Liver (tissue), 9 donors: ENCODE results near the gene NCLN. TPM values are rescaled to one million over a fixed set of nuclear protein-coding genes. Genes with fewer than 3 reads are reported as not detected.

Experiments
- DNase-seq: peaks from one replicate; pipeline ENCODE4 v3.0.0-alpha.2; 2017; ENCODE audit warnings: low spot score
- H3K27ac ChIP-seq, 2 donors: one replicate each; pipeline ENCODE4 v1.7.0; 2013; ENCODE audit warnings: inconsistent platforms in 2 of 2, low read length in 2 of 2, control low read depth in 1 of 2, low read depth in 1 of 2, mild to moderate bottlenecking in 1 of 2
- H3K27me3 ChIP-seq, 4 donors: one replicate each; pipeline versions ENCODE4 v1.6.1 to v1.7.0; 2013; ENCODE audit warnings: low read length in 3 of 4, inconsistent platforms in 1 of 4, mild to moderate bottlenecking in 1 of 4, moderate library complexity in 1 of 4; ENCODE audit not compliant: control insufficient read depth in 4 of 4, insufficient read depth in 4 of 4
- H3K36me3 ChIP-seq, 4 donors: one replicate each; pipeline versions ENCODE4 v1.6.1 to v1.7.0; 2013; ENCODE audit warnings: low read length in 3 of 4, mild to moderate bottlenecking in 3 of 4, low read depth in 1 of 4, moderate library complexity in 1 of 4; ENCODE audit not compliant: control insufficient read depth in 4 of 4, insufficient read depth in 3 of 4
- H3K4me1 ChIP-seq, 4 donors: one replicate each; pipeline versions ENCODE4 v1.6.1 to v1.7.0; 2013; ENCODE audit warnings: low read length in 3 of 4, mild to moderate bottlenecking in 3 of 4, moderate library complexity in 1 of 4; ENCODE audit not compliant: control insufficient read depth in 4 of 4, insufficient read depth in 4 of 4
- H3K4me3 ChIP-seq, 3 donors: one replicate each; pipeline versions ENCODE4 v1.6.1 to v1.7.0; 2013; ENCODE audit warnings: low read length in 3 of 3, control low read depth in 1 of 3, low read depth in 1 of 3, mild to moderate bottlenecking in 1 of 3
- H3K9ac ChIP-seq, 2 donors: one replicate each; pipeline ENCODE4 v1.7.0; 2013; ENCODE audit warnings: low read length in 2 of 2, mild to moderate bottlenecking in 2 of 2, moderate library complexity in 2 of 2, control low read depth in 1 of 2, low read depth in 1 of 2
- H3K9me3 ChIP-seq, 4 donors: one replicate each; pipeline versions ENCODE4 v1.6.1 to v1.7.0; 2013; ENCODE audit warnings: low read length in 3 of 4; ENCODE audit not compliant: control insufficient read depth in 4 of 4
- ATF3 ChIP-seq: IDR thresholded peaks from 2 replicates; pipeline ENCODE4 v1.6.1; 2016; ENCODE audit warnings: antibody characterized with exemption
- EGR1 ChIP-seq, 2 donors: IDR thresholded peaks; 2 replicates each; pipeline ENCODE4 v1.6.1; 2016 to 2018; ENCODE audit warnings: antibody characterized with exemption in 2 of 2, low read depth in 2 of 2
- FOXA1 ChIP-seq: IDR thresholded peaks from 2 replicates; pipeline ENCODE4 v1.6.1; 2016; ENCODE audit warnings: antibody characterized with exemption
- FOXA2 ChIP-seq: IDR thresholded peaks from 2 replicates; pipeline ENCODE4 v1.6.1; 2016; ENCODE audit warnings: antibody characterized with exemption
- GABPA ChIP-seq, 2 donors: IDR thresholded peaks in 1 of 2; conservative IDR thresholded peaks in 1 of 2; 2 replicates each; pipeline ENCODE4 v1.6.1; 2016; ENCODE audit warnings: antibody characterized with exemption in 2 of 2, mild to moderate bottlenecking in 1 of 2, moderate library complexity in 1 of 2
- HNF4A ChIP-seq, 2 donors: conservative IDR thresholded peaks; 2 replicates each; pipeline ENCODE4 v1.6.1; 2016; ENCODE audit warnings: antibody characterized with exemption in 2 of 2, mild to moderate bottlenecking in 2 of 2
- HNF4G ChIP-seq: IDR thresholded peaks from 2 replicates; pipeline ENCODE4 v1.6.1; 2016; ENCODE audit warnings: antibody characterized with exemption
- JUND ChIP-seq, 2 donors: IDR thresholded peaks; 2 replicates each; pipeline ENCODE4 v1.6.1; 2016; ENCODE audit warnings: antibody characterized with exemption in 2 of 2
- NR2F2 ChIP-seq: IDR thresholded peaks from 2 replicates; pipeline ENCODE4 v1.6.1; 2016; ENCODE audit warnings: antibody characterized with exemption
- RAD21 ChIP-seq, 2 donors: IDR thresholded peaks; 2 replicates each; pipeline ENCODE4 v1.6.1; 2016; ENCODE audit warnings: antibody characterized with exemption in 2 of 2, mild to moderate bottlenecking in 2 of 2
- RXRA ChIP-seq, 2 donors: IDR thresholded peaks; 2 replicates each; pipeline ENCODE4 v1.6.1; 2017 to 2018; ENCODE audit warnings: antibody characterized with exemption in 2 of 2, mild to moderate bottlenecking in 1 of 2
- SP1 ChIP-seq: IDR thresholded peaks from 2 replicates; pipeline ENCODE4 v1.6.1; 2018; ENCODE audit warnings: antibody characterized with exemption, mild to moderate bottlenecking
- TAF1 ChIP-seq: conservative IDR thresholded peaks from 2 replicates; pipeline ENCODE4 v1.6.1; 2016; ENCODE audit warnings: antibody characterized with exemption, mild to moderate bottlenecking
- YY1 ChIP-seq: IDR thresholded peaks from 2 replicates; pipeline ENCODE4 v1.6.1; 2016; ENCODE audit warnings: antibody characterized with exemption, mild to moderate bottlenecking
- WGBS: extraction: QIAGEN DNeasy Blood & Tissue Kit; methylation state at CpG from one replicate; pipeline ENCODE4 v1.1.7; 2013; 5-methylcytosine and 5-hydroxymethylcytosine counted together
- polyA plus RNA-seq, 2 donors: library from polyadenylated mRNA; stranded (reverse) in 1 of 2; unstranded in 1 of 2; fragments of 200-250 nt in 1 of 2; fragments of >200 nt in 1 of 2; fragmentation: Nextera tagmentation in 1 of 2; extraction: Ambion mirVana in 1 of 2; gene quantifications; one replicate each; pipeline versions ENCODE4 v1.2.1 to v1.2.3, GENCODE V29; 2013 to 2015
- total RNA-seq, 2 donors: library from RNA; depleted of rRNA; stranded (reverse); fragments of >200 nt; gene quantifications; one replicate each; pipeline ENCODE4 v1.2.3, GENCODE V29; 2014
- TF ChIP-seq, protein P1 (sequence below): IDR thresholded peaks from 2 replicates; pipeline ENCODE4 v1.6.1; 2016; ENCODE audit warnings: antibody characterized with exemption, mild to moderate bottlenecking
- TF ChIP-seq, protein P2 (sequence below): IDR thresholded peaks from 2 replicates; pipeline ENCODE4 v1.6.1; 2016; ENCODE audit warnings: antibody characterized with exemption
- TF ChIP-seq, protein P3 (sequence below): IDR thresholded peaks from 2 replicates; pipeline ENCODE4 v1.6.1; 2016; ENCODE audit warnings: antibody characterized with exemption
- TF ChIP-seq, protein P4 (sequence below): fragments of 150-350 bp; IDR thresholded peaks from 2 replicates; pipeline ENCODE4 v1.5.1; 2017; ENCODE audit warnings: improper control_type of control experiment, low read depth, low read length; ENCODE audit not compliant: missing input control
- donor health status: healthy.
- donor health status: healthy.
- donor health status: healthy.
- donor health status: healthy.
- donor health status: healthy.

NCLN gene
- total and polyA plus RNA-seq, 4 donors = 29.5 to 50.8 (median 38.4) TPM

- TF ChIP-seq, protein P1, sequence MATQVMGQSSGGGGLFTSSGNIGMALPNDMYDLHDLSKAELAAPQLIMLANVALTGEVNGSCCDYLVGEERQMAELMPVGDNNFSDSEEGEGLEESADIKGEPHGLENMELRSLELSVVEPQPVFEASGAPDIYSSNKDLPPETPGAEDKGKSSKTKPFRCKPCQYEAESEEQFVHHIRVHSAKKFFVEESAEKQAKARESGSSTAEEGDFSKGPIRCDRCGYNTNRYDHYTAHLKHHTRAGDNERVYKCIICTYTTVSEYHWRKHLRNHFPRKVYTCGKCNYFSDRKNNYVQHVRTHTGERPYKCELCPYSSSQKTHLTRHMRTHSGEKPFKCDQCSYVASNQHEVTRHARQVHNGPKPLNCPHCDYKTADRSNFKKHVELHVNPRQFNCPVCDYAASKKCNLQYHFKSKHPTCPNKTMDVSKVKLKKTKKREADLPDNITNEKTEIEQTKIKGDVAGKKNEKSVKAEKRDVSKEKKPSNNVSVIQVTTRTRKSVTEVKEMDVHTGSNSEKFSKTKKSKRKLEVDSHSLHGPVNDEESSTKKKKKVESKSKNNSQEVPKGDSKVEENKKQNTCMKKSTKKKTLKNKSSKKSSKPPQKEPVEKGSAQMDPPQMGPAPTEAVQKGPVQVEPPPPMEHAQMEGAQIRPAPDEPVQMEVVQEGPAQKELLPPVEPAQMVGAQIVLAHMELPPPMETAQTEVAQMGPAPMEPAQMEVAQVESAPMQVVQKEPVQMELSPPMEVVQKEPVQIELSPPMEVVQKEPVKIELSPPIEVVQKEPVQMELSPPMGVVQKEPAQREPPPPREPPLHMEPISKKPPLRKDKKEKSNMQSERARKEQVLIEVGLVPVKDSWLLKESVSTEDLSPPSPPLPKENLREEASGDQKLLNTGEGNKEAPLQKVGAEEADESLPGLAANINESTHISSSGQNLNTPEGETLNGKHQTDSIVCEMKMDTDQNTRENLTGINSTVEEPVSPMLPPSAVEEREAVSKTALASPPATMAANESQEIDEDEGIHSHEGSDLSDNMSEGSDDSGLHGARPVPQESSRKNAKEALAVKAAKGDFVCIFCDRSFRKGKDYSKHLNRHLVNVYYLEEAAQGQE = no peak
Measured at GRCh38 chr19:3140667-3141038, 45.1 kb upstream of the NCLN start (continued).

DNA sequence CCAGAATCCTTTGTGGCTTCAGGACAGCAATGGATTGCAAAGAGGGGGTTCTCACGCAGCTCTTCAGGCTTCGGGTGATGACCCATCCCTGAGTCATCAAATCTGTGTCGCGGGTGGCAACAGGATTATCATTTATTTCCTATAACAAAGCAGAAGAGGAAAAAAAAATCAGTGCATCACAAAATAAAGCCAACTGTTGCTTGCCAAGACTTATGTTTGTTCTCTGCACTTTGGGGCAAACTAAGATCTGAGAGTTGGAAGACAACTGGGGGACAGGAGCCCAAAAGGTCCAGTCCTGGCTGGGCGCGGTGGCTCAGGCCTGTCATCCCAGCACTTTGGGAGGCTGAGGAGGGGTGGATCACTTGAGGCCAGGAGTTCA, 43.4 kb upstream of the NCLN start:
- no peaks in the 10 kb centered on the region for H3K27me3 ChIP-seq
- H3K4me1 ChIP-seq = no peaks in the 10 kb centered on the region
- H3K9ac ChIP-seq = no peak overlapping the region
- TF ChIP-seq, protein P2, sequence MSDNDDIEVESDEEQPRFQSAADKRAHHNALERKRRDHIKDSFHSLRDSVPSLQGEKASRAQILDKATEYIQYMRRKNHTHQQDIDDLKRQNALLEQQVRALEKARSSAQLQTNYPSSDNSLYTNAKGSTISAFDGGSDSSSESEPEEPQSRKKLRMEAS = peak; percentile 1
- TF ChIP-seq RAD21 (IDR thresholded peaks at IDR 0.05) = no peak
- TF ChIP-seq TAF1 = no peak
- DNase-seq = no peak
- no peaks in the 10 kb centered on the region for H3K9me3 ChIP-seq
- 61% methylated on average over 6 of the region's 6 CpGs for WGBS
- H3K27ac ChIP-seq = peak overlapping the region; percentile 64 to 76
- H3K36me3 ChIP-seq = no peaks in the 10 kb centered on the region
- H3K4me3 ChIP-seq = no peak overlapping the region

- no peak overlapping the region for H3K4me3 ChIP-seq
- H3K27ac ChIP-seq = peak overlapping the region in 1 of 2 donors; percentile 64
- no peak for TF ChIP-seq RXRA (IDR thresholded peaks at IDR 0.05)
- no peak for TF ChIP-seq FOXA2
- no peak for TF ChIP-seq HNF4G
- TF ChIP-seq NR2F2 = no peak
- no peak for TF ChIP-seq ATF3
- 56% methylated on average over 11 of the region's 11 CpGs for WGBS
- DNase-seq = no peak
- H3K27me3 ChIP-seq = no peaks in the 10 kb centered on the region
- H3K9me3 ChIP-seq = no peaks in the 10 kb centered on the region
- H3K9ac ChIP-seq = no peak overlapping the region
- no peaks in the 10 kb centered on the region for H3K4me1 ChIP-seq
- H3K36me3 ChIP-seq = no peaks in the 10 kb centered on the region
Measured at GRCh38 chr19:3142781-3143337, 42.9 kb upstream of the NCLN start.

- Histone ChIP-seq H3K9me3 (no peaks in the 10 kb centered on the region), H3K27me3 (no peaks in the 10 kb centered on the region), H3K4me1 (no peaks in the 10 kb centered on the region), H3K36me3 (no peaks in the 10 kb centered on the region), H3K4me3 (no peak overlapping the region), H3K9ac (no peak overlapping the region), H3K27ac (no peak overlapping the region)
- WGBS = 67% methylated on average over 20 of the region's 20 CpGs
- DNase-seq = no peak
- TF ChIP-seq, protein P2 = no peak
- no peak for TF ChIP-seq TAF1
- TF ChIP-seq, protein P3, sequence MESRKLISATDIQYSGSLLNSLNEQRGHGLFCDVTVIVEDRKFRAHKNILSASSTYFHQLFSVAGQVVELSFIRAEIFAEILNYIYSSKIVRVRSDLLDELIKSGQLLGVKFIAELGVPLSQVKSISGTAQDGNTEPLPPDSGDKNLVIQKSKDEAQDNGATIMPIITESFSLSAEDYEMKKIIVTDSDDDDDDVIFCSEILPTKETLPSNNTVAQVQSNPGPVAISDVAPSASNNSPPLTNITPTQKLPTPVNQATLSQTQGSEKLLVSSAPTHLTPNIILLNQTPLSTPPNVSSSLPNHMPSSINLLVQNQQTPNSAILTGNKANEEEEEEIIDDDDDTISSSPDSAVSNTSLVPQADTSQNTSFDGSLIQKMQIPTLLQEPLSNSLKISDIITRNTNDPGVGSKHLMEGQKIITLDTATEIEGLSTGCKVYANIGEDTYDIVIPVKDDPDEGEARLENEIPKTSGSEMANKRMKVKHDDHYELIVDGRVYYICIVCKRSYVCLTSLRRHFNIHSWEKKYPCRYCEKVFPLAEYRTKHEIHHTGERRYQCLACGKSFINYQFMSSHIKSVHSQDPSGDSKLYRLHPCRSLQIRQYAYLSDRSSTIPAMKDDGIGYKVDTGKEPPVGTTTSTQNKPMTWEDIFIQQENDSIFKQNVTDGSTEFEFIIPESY = no peak
- TF ChIP-seq GABPA (IDR thresholded peaks at IDR 0.05 in 1 of 2, conservative IDR thresholded peaks at IDR 0.05 in 1 of 2) = no peak
- no peak for TF ChIP-seq NR2F2
- TF ChIP-seq, protein P4, sequence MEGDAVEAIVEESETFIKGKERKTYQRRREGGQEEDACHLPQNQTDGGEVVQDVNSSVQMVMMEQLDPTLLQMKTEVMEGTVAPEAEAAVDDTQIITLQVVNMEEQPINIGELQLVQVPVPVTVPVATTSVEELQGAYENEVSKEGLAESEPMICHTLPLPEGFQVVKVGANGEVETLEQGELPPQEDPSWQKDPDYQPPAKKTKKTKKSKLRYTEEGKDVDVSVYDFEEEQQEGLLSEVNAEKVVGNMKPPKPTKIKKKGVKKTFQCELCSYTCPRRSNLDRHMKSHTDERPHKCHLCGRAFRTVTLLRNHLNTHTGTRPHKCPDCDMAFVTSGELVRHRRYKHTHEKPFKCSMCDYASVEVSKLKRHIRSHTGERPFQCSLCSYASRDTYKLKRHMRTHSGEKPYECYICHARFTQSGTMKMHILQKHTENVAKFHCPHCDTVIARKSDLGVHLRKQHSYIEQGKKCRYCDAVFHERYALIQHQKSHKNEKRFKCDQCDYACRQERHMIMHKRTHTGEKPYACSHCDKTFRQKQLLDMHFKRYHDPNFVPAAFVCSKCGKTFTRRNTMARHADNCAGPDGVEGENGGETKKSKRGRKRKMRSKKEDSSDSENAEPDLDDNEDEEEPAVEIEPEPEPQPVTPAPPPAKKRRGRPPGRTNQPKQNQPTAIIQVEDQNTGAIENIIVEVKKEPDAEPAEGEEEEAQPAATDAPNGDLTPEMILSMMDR = no peak
- no peak for TF ChIP-seq SP1
- TF ChIP-seq EGR1 (IDR thresholded peaks at IDR 0.05; ENCODE audit: low read depth in 2 of 2) = no peak
- no peak for TF ChIP-seq FOXA2
- TF ChIP-seq RAD21 (IDR thresholded peaks at IDR 0.05) = no peak
- no peak for TF ChIP-seq RXRA (IDR thresholded peaks at IDR 0.05)
- no peak for TF ChIP-seq HNF4A (conservative IDR thresholded peaks at IDR 0.05)
- TF ChIP-seq JUND (IDR thresholded peaks at IDR 0.05) = no peak
- no peak for TF ChIP-seq FOXA1
- no peak for TF ChIP-seq HNF4G
- no peak for TF ChIP-seq YY1
Measured at GRCh38 chr19:3145909-3146676, 39.6 kb upstream of the NCLN start.
